HL-60 (cell line): ENCODE data around the gene UTP4.

Experiments
- DNase-seq, 2 experiments: peaks; one replicate each; pipeline ENCODE4 v3.0.0-alpha.2; 2010 to 2020; ENCODE audit warnings: low read depth in 1 of 2, low spot score in 1 of 2
- H3K27ac ChIP-seq: fragments of 250-450 bp; sonication (Bioruptor Pico); replicated peaks from 2 replicates; pipeline ENCODE4 v1.5.1; 2020; ENCODE audit warnings: mild to moderate bottlenecking, moderate library complexity
- H3K27me3 ChIP-seq: fragments of 250-450 bp; sonication (Bioruptor Pico); 2 replicates; pipeline ENCODE4 v1.5.1; 2021; ENCODE audit warnings: mild to moderate bottlenecking, moderate library complexity; ENCODE audit not compliant: insufficient read depth, poor library complexity, severe bottlenecking
- H3K4me3 ChIP-seq: replicated peaks from 2 replicates; pipeline ENCODE4 v1.5.1; 2011; ENCODE audit warnings: mild to moderate bottlenecking, control low read depth, low read length; ENCODE audit not compliant: insufficient read depth
- CTCF ChIP-seq: IDR thresholded peaks from one replicate; pipeline ENCODE4 v1.5.1; 2011; ENCODE audit warnings: low read length, control low read depth, inconsistent platforms; ENCODE audit not compliant: insufficient read depth
- GABPA ChIP-seq: IDR thresholded peaks from 2 replicates; pipeline ENCODE4 v1.6.1; 2012; ENCODE audit warnings: low read depth
- POLR2AphosphoS5 ChIP-seq: IDR thresholded peaks from 2 replicates; pipeline ENCODE4 v1.6.1; 2012; ENCODE audit warnings: low read depth
- REST ChIP-seq: IDR thresholded peaks from 2 replicates; pipeline ENCODE4 v1.6.1; 2012; ENCODE audit warnings: low read depth; ENCODE audit not compliant: insufficient replicate concordance
- SPI1 ChIP-seq: IDR thresholded peaks from 2 replicates; pipeline ENCODE4 v1.6.1; 2012; ENCODE audit warnings: low read depth, mild to moderate bottlenecking, borderline replicate concordance

UTP4 gene

GRCh38 chr16:69166221-69166833 is 33.9 kb downstream of the UTP4 start:
- DNase-seq, result no peak
- Histone ChIP-seq H3K27ac (no peak overlapping the region), H3K4me3 (no peak overlapping the region), H3K27me3 (no peaks in the 10 kb centered on the region)
- TF ChIP-seq SPI1, result no peak
- no peak for TF ChIP-seq CTCF
- no peak for TF ChIP-seq GABPA
- TF ChIP-seq REST, result no peak
- TF ChIP-seq POLR2AphosphoS5, result no peak

- H3K4me3 ChIP-seq, result no peak overlapping the region
- H3K27ac ChIP-seq, result no peak overlapping the region
- H3K27me3 ChIP-seq, result no peaks in the 10 kb centered on the region
- TF ChIP-seq POLR2AphosphoS5, result no peak
- no peak for TF ChIP-seq CTCF
- no peak for TF ChIP-seq GABPA
- no peak for TF ChIP-seq SPI1
- no peak for TF ChIP-seq REST
- no peak for DNase-seq
These were observed 34.8 kb downstream of the UTP4 start for GRCh38 chr16:69166946-69167930.

GRCh38 chr16:69169051-69169450 is 36.6 kb downstream of the UTP4 start:
- Histone ChIP-seq H3K4me3 (no peak overlapping the region), H3K27ac (no peak overlapping the region), H3K27me3 (no peaks in the 10 kb centered on the region)
- no peak for DNase-seq
- TF ChIP-seq REST, result no peak
- no peak for TF ChIP-seq GABPA
- no peak for TF ChIP-seq CTCF
